PC-9 (cell line): ENCODE data around the gene GPC5.

Experiments used
- CTCF ChIP-seq: fragments of 200-600 bp; sonication (generic); conservative IDR thresholded peaks from 2 replicates; pipeline ENCODE4 v1.6.1; 2017; ENCODE audit warnings: mixed run types, antibody characterized with exemption, mild to moderate bottlenecking, moderate library complexity
- EZH2 ChIP-seq: fragments of 200-600 bp; sonication (generic); IDR thresholded peaks from 2 replicates; pipeline ENCODE4 v1.8.0; 2017; ENCODE audit warnings: antibody characterized with exemption, low read depth

- TF ChIP-seq CTCF (no peak), EZH2 (no peak)
These were observed 133.2 kb downstream of the GPC5 start for GRCh38 chr13:91531646-91532045.
